Measurements from ENCODE around the gene NUMBL.
"Not testable (repeated sequence)": the region's sequence is repeated elsewhere in the genome, so short reads cannot be mapped to it uniquely, and the experiment has no call there.

The NUMBL gene

GRCh38 chr19:40690050-40690692 lies at the start of gene NUMBL:
Gene NUMBL (minus strand): TSS chr19:40690651. CDS start chr19:40690483, 168 bp downstream.
- DNase-seq (ENCODE audit: extremely low spot score, insufficient read length, low read depth) (no peak), FAIRE-seq (no peak)

GRCh38 chr19:40739030-40739839 lies 48.8 kb upstream of the NUMBL start:
- FAIRE-seq (no peak), DNase-seq (ENCODE audit: extremely low spot score, insufficient read length, low read depth) (no peak)

- no peak for FAIRE-seq
Measured at GRCh38 chr19:40737102-40737644, 46.7 kb upstream of the NUMBL start.

GRCh38 chr19:40736661-40737060 lies 46.2 kb upstream of the NUMBL start:
- FAIRE-seq (no peak), DNase-seq (ENCODE audit: extremely low spot score, insufficient read length, low read depth) (no peak)

More at GRCh38 chr19:40737102-40737644, 46.7 kb upstream of the NUMBL start:
- no peak for DNase-seq (ENCODE audit: extremely low spot score, insufficient read length, low read depth)

GRCh38 chr19:40735013-40735771 lies 44.7 kb upstream of the NUMBL start:
- DNase-seq (ENCODE audit: extremely low spot score, insufficient read length, low read depth) (no peak), FAIRE-seq (no peak)

GRCh38 chr19:40733149-40733548 lies 42.7 kb upstream of the NUMBL start:
- DNase-seq (ENCODE audit: extremely low spot score, insufficient read length, low read depth), result no peak
- no peak for FAIRE-seq

GRCh38 chr19:40732304-40732703 lies 41.9 kb upstream of the NUMBL start:
- not testable (repeated sequence) for DNase-seq (ENCODE audit: extremely low spot score, insufficient read length, low read depth); FAIRE-seq

- FAIRE-seq; DNase-seq (ENCODE audit: extremely low spot score, insufficient read length, low read depth): not testable (repeated sequence)
Measured at GRCh38 chr19:40730065-40730464, 39.6 kb upstream of the NUMBL start.

- FAIRE-seq (no peak), DNase-seq (ENCODE audit: extremely low spot score, insufficient read length, low read depth) (no peak)
Measured at GRCh38 chr19:40726279-40726678, 35.8 kb upstream of the NUMBL start.

GRCh38 chr19:40724855-40725254 lies 34.4 kb upstream of the NUMBL start:
- DNase-seq (ENCODE audit: extremely low spot score, insufficient read length, low read depth), result no peak
- FAIRE-seq, result no peak

- DNase-seq (ENCODE audit: extremely low spot score, insufficient read length, low read depth) (no peak), FAIRE-seq (no peak)
Measured at GRCh38 chr19:40724315-40724714, 33.9 kb upstream of the NUMBL start.

GRCh38 chr19:40723661-40724254 lies 33.3 kb upstream of the NUMBL start:
- no peak for FAIRE-seq
- DNase-seq (ENCODE audit: extremely low spot score, insufficient read length, low read depth), result no peak

- FAIRE-seq, result no peak
- no peak for DNase-seq (ENCODE audit: extremely low spot score, insufficient read length, low read depth)
Measured at GRCh38 chr19:40721936-40722661, 31.6 kb upstream of the NUMBL start.

GRCh38 chr19:40721140-40721486 lies 30.7 kb upstream of the NUMBL start:
- no peak for DNase-seq (ENCODE audit: extremely low spot score, insufficient read length, low read depth)
- no peak for FAIRE-seq

- DNase-seq (ENCODE audit: extremely low spot score, insufficient read length, low read depth) (no peak), FAIRE-seq (no peak)
Measured at GRCh38 chr19:40719414-40719894, 29.0 kb upstream of the NUMBL start.

- FAIRE-seq (no peak), DNase-seq (ENCODE audit: extremely low spot score, insufficient read length, low read depth) (no peak)
Measured at GRCh38 chr19:40718774-40719391, 28.4 kb upstream of the NUMBL start.

- DNase-seq (ENCODE audit: extremely low spot score, insufficient read length, low read depth) (no peak), FAIRE-seq (no peak)
Measured at GRCh38 chr19:40717880-40718773, 27.7 kb upstream of the NUMBL start.

- FAIRE-seq (no peak), DNase-seq (ENCODE audit: extremely low spot score, insufficient read length, low read depth) (no peak)
Measured at GRCh38 chr19:40717325-40717879, 27.0 kb upstream of the NUMBL start.

Data from GM18507 (cell line).